Measurements from ENCODE around the gene CD8B2.
"Not testable (repeated sequence)": the region's sequence is repeated elsewhere in the genome, so short reads cannot be mapped to it uniquely, and the experiment has no call there.

GRCh38 chr2:106498549-106498948 lies 11.4 kb downstream of the CD8B2 start:
- TF ChIP-seq POLR2AphosphoS5 (IDR thresholded peaks at IDR 0.05; ENCODE audit: borderline replicate concordance, low read depth, low read length); EZH2 (IDR thresholded peaks at IDR 0.05): not testable (repeated sequence)

All from SK-N-MC (cell line).